Occipital lobe (tissue), 2 donors: ENCODE results near the gene UBE2G2. TPM values are rescaled to one million over a fixed set of nuclear protein-coding genes. Genes with fewer than 3 reads are reported as not detected.

ENCODE experiments used
- DNase-seq: peaks from one replicate; lab custom pipeline; 2025; lab: John Stamatoyannopoulos, UW
- total RNA-seq: library from RNA; depleted of rRNA; stranded (reverse); fragments of >200 nt; gene quantifications from one replicate; pipeline ENCODE4 v1.2.3, GENCODE V29; 2014

Gene UBE2G2
- total RNA-seq, 1 donor from 2014 or later = 61.8 TPM

GRCh38 chr21:44791993-44792392 lies 9.6 kb downstream of the UBE2G2 start:
- DNase-seq = no peak

DNA sequence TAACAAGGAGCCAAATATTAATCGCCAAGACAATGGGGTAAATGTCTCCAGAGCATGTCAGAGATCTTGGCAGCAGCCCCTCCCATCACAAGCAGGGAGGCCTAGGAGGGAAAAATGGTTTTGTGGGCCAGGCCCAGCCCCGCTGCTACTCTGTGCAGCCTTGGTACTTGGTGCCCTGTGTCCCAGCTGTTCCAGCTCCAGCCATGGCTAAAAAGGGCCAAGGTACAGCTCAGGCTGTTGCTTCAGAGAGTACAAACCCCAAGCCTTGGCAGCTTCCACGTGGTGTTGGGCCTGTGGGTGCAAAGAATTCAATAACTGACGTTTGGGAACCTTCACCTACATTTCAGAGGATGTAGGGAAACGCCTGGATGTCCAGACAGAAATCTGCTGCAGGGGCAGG lies 10.4 kb downstream of the UBE2G2 start:
- DNase-seq = no peak

DNA sequence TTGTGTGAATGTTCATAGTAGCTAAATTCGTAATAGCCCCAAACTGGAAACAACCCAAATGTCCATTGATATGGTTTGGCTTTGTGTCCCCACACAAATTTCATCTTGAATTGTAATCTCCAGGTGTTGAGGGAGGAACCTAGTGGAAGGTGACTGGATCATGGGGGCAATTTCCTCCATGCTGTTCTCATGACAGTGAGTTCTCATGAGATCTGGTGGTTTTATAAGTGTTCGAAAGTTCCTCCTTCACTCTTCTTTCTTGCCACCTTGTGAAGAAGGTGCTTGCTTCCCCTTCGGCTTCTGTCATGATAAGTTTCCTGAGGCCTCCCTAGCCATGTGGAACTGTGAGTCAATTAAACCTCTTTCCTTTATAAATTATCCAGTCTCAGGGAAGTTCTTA lies 11.3 kb downstream of the UBE2G2 start:
- no peak for DNase-seq

- DNase-seq = no peak
These were observed 11.7 kb downstream of the UBE2G2 start for GRCh38 chr21:44789880-44790279.

DNA sequence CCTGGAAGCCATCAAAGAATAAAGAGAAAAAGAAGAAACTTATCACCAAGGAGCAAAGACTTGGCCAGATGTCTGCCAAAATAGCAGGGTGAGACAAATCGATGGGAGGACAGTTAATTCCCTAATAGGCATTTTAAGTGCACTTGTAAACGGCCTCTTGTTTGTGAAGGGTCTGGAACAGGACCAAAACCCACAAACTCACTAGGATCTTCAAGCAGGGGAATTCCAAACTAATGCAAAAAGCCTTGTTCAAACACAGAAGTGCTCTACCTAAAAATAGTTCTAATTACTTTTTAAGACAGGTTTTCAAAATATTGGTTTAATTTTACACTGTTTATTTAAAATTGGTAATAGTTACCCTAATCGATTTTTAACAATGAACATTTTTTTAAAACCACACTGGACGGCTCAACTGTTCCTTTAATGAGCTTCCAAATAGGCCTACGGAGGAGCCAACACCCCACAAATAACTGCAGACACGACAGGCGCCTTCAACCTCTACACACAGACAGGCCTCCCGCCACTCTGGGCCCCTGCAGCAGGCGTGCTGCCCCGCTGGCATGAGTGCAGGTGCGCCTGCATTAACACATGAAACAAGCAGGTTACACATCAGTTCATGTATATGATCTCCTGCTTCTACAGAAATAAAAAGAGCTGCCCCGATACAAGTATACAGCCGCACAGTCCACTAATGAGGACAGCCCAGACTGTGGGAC lies 15.8 kb downstream of the UBE2G2 start:
- DNase-seq = no peak

DNA sequence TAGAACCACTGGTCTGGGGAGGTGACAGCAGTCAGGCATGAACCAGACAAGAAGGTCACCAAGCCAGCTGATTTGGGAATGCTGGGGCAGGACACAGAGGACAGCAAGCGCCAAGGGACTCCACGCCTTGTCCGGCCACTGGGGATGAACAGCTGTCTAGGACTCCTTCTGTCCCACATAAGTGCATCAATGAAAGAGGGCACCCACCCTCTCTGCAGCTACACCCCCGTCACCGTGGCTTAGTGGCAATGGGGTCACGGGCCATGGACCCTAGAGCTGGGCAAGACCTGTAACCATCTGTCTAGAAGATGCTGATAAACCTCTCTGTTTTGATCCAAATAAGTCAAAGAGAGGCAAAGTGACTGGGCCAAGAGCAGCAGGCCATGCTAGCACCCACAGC lies 16.8 kb downstream of the UBE2G2 start:
- DNase-seq = no peak

GRCh38 chr21:44783020-44783696 lies 18.5 kb downstream of the UBE2G2 start:
- no peak for DNase-seq

DNA sequence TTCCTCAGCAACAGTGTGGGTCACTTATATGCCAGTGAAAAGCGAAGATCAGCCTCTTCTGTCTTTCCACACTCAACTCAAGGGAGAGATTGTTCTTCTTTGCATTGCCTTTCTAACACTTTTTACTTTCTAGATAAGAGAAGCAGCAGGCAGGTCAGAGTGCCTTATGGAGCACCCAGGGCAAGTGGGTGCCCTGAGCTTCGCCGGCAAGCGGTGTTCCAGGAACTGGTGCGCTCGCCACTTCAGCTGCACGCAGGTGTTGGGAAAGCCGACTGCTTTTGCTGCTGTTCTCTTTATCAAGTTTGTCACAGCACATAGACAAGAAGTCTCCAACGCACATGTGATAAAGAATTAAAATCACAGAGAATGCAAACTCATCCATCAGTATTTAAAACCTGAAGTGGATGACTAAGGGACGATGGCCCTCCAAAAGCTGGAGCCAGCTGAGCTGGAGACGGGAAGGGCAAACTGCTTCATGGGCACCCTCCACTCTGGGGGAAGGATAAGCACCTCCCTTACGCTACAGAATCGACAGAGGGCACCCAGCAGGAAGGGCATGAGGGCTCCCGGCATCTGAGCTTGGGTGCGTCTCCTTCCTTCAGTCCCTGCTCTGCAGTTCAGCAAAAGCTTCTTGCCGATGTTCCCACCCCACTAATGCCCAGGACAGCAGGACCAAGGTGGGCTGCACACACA lies 20.7 kb downstream of the UBE2G2 start:
- no peak for DNase-seq

DNA sequence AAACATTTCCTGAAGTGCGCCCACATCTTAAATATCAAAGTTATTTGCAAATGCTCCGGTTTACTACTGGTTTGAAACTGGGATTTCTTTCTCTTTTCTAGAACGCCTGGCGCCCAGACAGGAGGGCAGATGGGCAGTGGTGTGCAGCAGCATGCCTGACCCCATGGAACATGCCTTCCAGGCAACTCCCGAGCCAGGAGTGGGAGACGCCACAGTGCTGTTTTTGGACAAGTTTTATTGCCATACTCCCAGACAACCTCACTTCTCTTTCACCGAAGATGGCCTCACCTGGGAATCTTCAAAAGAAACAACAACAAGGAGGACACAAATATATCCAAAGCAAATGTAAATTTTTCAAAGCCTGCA lies 21.5 kb downstream of the UBE2G2 start:
- no peak for DNase-seq

DNA sequence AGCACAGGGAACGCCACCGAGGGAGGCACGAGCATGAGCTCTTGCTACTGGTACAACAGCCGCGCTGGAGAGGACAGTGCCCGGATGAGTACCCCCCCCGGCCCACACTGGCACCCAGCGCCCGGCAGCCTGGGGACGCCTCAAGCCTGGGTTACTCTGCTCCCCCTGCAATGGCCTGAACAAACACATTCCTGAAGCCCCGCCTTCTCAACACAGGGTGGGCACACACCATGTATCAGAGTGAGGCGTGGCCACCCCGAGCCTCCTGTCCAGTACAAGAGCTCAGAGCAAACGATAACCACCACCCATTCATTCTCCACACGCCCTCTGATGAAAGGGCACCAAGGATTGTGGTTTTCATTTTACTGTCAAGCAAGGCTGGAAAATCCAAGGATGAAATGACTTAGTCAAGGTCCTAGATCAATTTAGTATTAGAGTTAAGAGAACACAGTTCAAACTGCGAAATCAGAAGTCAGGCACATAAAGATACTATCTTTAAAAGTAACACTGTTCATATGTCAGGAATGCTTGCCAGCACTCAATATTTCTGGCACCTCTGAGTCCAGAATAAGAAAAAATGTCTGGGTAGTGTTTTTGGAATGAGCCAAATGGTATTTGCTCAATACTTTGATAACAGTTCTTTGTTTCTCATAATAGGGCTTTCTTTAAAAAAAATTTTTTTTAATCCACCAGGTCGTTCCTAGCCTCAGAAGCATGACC lies 22.0 kb downstream of the UBE2G2 start:
- no peak for DNase-seq

DNA sequence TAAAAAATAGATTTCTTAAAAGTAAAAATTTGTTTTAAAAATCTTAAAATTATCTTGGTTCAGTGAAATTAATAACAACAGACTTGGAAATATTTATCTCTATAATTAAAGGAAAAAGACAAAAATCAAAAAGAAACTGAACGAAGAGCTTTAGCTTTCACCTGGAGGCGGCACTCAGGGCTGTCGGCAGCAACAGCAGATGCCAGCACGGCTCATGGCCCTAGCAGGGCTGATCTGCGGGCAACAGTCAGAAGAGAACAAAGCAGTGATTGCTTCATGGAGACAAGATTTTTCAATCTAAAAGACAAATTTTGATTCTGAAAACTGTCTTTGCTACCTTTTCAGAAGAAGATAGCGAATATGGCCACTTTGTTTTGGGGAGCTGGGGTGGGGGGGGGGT lies 22.6 kb downstream of the UBE2G2 start:
- DNase-seq = no peak

DNA sequence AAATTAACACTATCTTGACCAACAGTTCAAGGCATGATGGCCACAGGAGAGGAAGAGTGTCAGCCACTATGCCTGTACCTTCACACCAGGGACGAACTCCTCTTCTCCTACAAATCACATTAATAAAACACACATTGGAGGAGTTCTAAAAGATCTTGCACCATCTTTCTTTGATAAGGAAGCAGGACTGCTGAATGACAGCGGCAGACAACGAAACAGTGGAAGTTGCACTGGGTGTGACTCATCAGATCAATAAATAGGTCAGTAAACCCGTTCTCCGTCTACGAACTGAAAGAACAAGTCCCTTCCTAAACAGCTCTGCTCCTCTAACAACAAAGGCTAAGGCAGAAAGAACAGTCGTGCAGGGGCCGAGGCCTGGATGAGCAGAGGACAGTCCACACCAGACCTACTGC lies 23.1 kb downstream of the UBE2G2 start:
- DNase-seq = no peak

DNA sequence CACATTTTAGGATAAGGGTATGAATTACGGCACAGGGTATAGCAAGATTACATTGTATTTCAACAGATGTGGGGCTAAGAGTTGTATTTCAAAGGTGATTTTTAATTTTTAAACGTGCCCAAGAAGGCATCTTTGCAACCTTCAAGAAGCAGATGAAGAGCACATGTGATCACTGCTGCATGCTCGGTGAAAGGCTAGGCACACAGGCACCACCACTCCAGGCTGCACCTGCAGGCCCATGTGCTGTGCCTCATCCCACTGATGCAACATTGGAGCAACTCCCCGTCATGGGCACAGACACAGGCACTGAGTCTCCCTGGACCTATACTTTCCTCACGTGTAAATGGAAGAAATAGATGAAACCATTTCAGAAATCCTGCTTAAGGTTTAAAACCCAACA lies 23.5 kb downstream of the UBE2G2 start:
- DNase-seq = no peak

DNA sequence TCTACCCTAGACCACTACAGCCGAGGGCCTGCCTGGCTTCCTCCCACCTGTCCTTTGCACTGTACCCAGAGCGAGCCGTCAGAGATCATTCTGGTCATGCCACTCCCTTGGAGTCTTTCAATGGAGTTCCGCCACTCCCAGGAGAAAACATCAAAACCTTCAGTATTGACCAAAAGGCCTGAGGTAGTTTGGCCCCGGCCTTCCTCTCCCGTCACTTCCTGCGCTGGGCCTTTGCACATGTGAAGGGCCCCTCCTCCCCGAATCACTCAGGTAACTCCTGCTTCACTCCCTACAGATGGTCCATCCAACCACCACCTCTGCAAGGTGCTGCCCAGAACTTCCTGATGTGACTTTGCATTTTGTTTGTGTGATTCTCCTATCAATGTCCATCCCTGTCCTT lies 26.6 kb downstream of the UBE2G2 start:
- DNase-seq = no peak

- no peak for DNase-seq
These were observed 28.2 kb downstream of the UBE2G2 start for GRCh38 chr21:44773291-44773932.

DNA sequence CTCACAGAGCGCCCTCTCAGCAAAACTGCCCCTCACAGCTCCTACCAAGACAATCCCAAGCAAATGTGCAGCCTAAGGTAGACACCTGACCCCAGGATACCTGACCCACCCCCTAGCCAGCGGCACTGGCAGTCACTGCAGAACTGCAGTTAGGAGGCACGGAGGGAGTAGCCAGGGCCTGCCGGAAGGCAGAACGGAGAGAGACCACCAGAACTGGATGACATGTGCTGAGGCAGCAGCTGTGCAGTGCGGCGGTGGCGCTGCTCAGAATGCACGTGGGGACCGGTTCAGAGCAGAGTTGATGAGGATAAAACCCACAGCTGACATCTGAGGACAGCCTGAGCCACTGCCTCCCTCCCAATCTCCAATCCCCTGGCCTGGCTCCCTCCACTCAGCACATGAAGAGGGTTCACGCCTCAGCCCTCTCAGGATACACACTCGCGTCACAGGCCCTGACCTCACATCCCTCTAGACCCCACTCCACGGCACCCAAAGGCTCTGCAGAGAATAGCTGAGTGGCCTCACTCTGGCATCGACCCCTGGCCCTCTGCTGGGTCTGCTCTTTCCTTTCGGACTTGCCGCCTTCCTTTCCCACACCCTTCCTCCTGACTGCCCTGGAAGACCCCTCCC lies 29.6 kb downstream of the UBE2G2 start:
- DNase-seq = no peak

- no peak for DNase-seq
These were observed 33.5 kb downstream of the UBE2G2 start for GRCh38 chr21:44767834-44768831.

- DNase-seq = no peak
These were observed 34.7 kb downstream of the UBE2G2 start for GRCh38 chr21:44766818-44767354.

GRCh38 chr21:44766014-44766817 lies 35.4 kb downstream of the UBE2G2 start:
- no peak for DNase-seq
